A673 (cell line): Measurements from ENCODE around the gene NFKB1. TPM values are rescaled to one million over a fixed set of nuclear protein-coding genes. Genes with fewer than 3 reads are reported as not detected.

Experiments
- BruUV-seq: library from RNA; stranded (reverse); fragments of 400-500 nt; replicated peaks from 2 replicates; lab custom pipeline; 2021; lab: Mats Ljungman, UMichigan
- CTCF ChIA-PET: fragments of 300-600 bp; sonication (Branson Sonifier 250); formaldehyde crosslinking; loops from one replicate; lab custom pipeline; 2022; ENCODE audit warnings: antibody characterized with exemption; lab: Charles Lee
- POLR2A ChIA-PET: fragments of 300-600 bp; sonication (Branson Sonifier 250); formaldehyde crosslinking; loops from one replicate; lab custom pipeline; 2022; ENCODE audit warnings: antibody characterized with exemption; ENCODE audit not compliant: low non-redundant PET; lab: Charles Lee
- DNase-seq: peaks from one replicate; pipeline ENCODE4 v3.0.0-alpha.2; 2015; ENCODE audit warnings: low spot score
- H3K27ac ChIP-seq: fragments of 200-600 bp; sonication (generic); 2 replicates; pipeline ENCODE4 v1.5.1; 2016; ENCODE audit warnings: mixed run types, low read depth, mild to moderate bottlenecking, mixed read lengths, antibody characterized with exemption, low read length; ENCODE audit not compliant: poor library complexity, severe bottlenecking
- H3K27me3 ChIP-seq: fragments of 200-600 bp; sonication (generic); replicated peaks from 2 replicates; pipeline ENCODE4 v1.6.1; 2017; ENCODE audit warnings: mixed run types, low read depth, mild to moderate bottlenecking, mixed read lengths, antibody characterized with exemption, low read length; ENCODE audit not compliant: insufficient read depth, poor library complexity
- H3K36me3 ChIP-seq: fragments of 200-600 bp; sonication (generic); 2 replicates; pipeline ENCODE4 v1.6.1; 2016; ENCODE audit warnings: mixed run types, mild to moderate bottlenecking, mixed read lengths, antibody characterized with exemption, low read length; ENCODE audit not compliant: insufficient read depth, poor library complexity, severe bottlenecking
- H3K4me1 ChIP-seq: fragments of 200-600 bp; sonication (generic); 2 replicates; pipeline ENCODE4 v1.6.1; 2017; ENCODE audit warnings: mixed run types, mild to moderate bottlenecking, mixed read lengths, antibody characterized with exemption, low read length; ENCODE audit not compliant: insufficient read depth, poor library complexity, severe bottlenecking
- H3K4me3 ChIP-seq: fragments of 200-600 bp; sonication (generic); 2 replicates; pipeline ENCODE4 v1.5.1; 2016; ENCODE audit warnings: low read depth, mixed run types, mild to moderate bottlenecking, mixed read lengths, low read length; ENCODE audit not compliant: poor library complexity, severe bottlenecking
- H3K9me3 ChIP-seq: fragments of 200-600 bp; sonication (generic); 2 replicates; pipeline ENCODE4 v1.6.1; 2016; ENCODE audit warnings: mixed run types, low read depth, mild to moderate bottlenecking, mixed read lengths, antibody characterized with exemption, low read length; ENCODE audit not compliant: poor library complexity, severe bottlenecking
- CTCF ChIP-seq: fragments of 300-800, 200-600 bp; sonication (generic); conservative IDR thresholded peaks from 2 replicates; pipeline ENCODE4 v1.5.1; 2017; ENCODE audit warnings: low read depth, mild to moderate bottlenecking, antibody characterized with exemption, low read length, moderate library complexity, mixed read lengths
- EZH2 ChIP-seq: fragments of 200-600 bp; sonication (generic); IDR thresholded peaks from 2 replicates; pipeline ENCODE4 v1.6.1; 2017; ENCODE audit warnings: borderline replicate concordance, low read depth, mild to moderate bottlenecking, mixed read lengths, antibody characterized with exemption, low read length; ENCODE audit not compliant: poor library complexity, severe bottlenecking
- intact Hi-C: fragments of 100-400 bp; cut with micrococcal nuclease; formaldehyde crosslinking; loops from one replicate; pipeline ENCODE4 v1.10.0; 2022; ENCODE audit not compliant: unreplicated experiment
- total RNA-seq: library from RNA; stranded (reverse); gene quantifications from 2 replicates; pipeline ENCODE4 v1.2.3, GENCODE V29; 2021

Gene NFKB1
- total RNA-seq, 1 experiment from 2014 or later = 26.1 TPM

- Histone ChIP-seq H3K27ac (no peak overlapping the region), H3K4me3 (no peak overlapping the region), H3K36me3 (no peaks in the 10 kb centered on the region), H3K9me3 (no peaks in the 10 kb centered on the region), H3K27me3 (no peaks in the 10 kb centered on the region), H3K4me1 (no peaks in the 10 kb centered on the region)
- no TSS peak for BruUV-seq
- ChIA-PET POLR2A (no interaction called here), CTCF (no interaction called here)
- no peak for DNase-seq
- intact Hi-C loops = no loop called here
- TF ChIP-seq EZH2 (no peak), CTCF (no peak)
These were observed 130.5 kb downstream of the NFKB1 start for GRCh38 chr4:102631616-102632015.

- no peaks in the 10 kb centered on the region for H3K36me3 ChIP-seq
- intact Hi-C loops = no loop called here
- CTCF ChIA-PET = no interaction called here
- H3K4me1 ChIP-seq = no peaks in the 10 kb centered on the region
- no peaks in the 10 kb centered on the region for H3K9me3 ChIP-seq
- no TSS peak for BruUV-seq
- no peak overlapping the region for H3K4me3 ChIP-seq
- POLR2A ChIA-PET = no interaction called here
- H3K27me3 ChIP-seq = no peaks in the 10 kb centered on the region
- H3K27ac ChIP-seq = no peak overlapping the region
- TF ChIP-seq EZH2 (no peak), CTCF (no peak)
- no peak for DNase-seq
These were observed 131.3 kb downstream of the NFKB1 start for GRCh38 chr4:102632241-102633065.

GRCh38 chr4:102633100-102633499 lies 131.9 kb downstream of the NFKB1 start:
- Histone ChIP-seq H3K27me3 (no peaks in the 10 kb centered on the region), H3K36me3 (no peaks in the 10 kb centered on the region), H3K4me3 (no peak overlapping the region), H3K4me1 (no peaks in the 10 kb centered on the region), H3K27ac (no peak overlapping the region), H3K9me3 (no peaks in the 10 kb centered on the region)
- BruUV-seq = no TSS peak
- CTCF ChIA-PET = no interaction called here
- intact Hi-C loops = no loop called here
- DNase-seq = no peak
- no peak for TF ChIP-seq CTCF
- POLR2A ChIA-PET = no interaction called here
